H9 (cell line): ENCODE measurements around the gene KRTAP10-3. TPM values are rescaled to one million over a fixed set of nuclear protein-coding genes. Genes with fewer than 3 reads are reported as not detected.

Source experiments
- DNase-seq: peaks from one replicate; pipeline ENCODE4 v3.0.0-alpha.2; 2017
- H2AFZ ChIP-seq: one replicate; pipeline ENCODE4 v1.6.1; 2013; ENCODE audit warnings: mild to moderate bottlenecking, low read length, control low read depth, moderate library complexity
- H2AK5ac ChIP-seq: 2 replicates; pipeline ENCODE4 v1.6.1; 2013; ENCODE audit warnings: low read length, control low read depth, mixed read lengths; ENCODE audit not compliant: insufficient read length
- H2BK120ac ChIP-seq: one replicate; pipeline ENCODE4 v1.6.1; 2013; ENCODE audit warnings: low read depth, mild to moderate bottlenecking, low read length, control low read depth, inconsistent platforms; ENCODE audit not compliant: poor library complexity, severe bottlenecking
- H2BK12ac ChIP-seq: 2 replicates; pipeline ENCODE4 v1.6.1; 2013; ENCODE audit warnings: low read length, control low read depth, mixed read lengths, low read depth; ENCODE audit not compliant: insufficient read length
- H2BK15ac ChIP-seq: 2 replicates; pipeline ENCODE4 v1.6.1; 2013; ENCODE audit warnings: low read depth, low read length, control low read depth
- H2BK20ac ChIP-seq: one replicate; pipeline ENCODE4 v1.6.1; 2013; ENCODE audit warnings: low read depth, mild to moderate bottlenecking, low read length, control low read depth, inconsistent platforms; ENCODE audit not compliant: poor library complexity, severe bottlenecking
- H2BK5ac ChIP-seq: 2 replicates; pipeline ENCODE4 v1.6.1; 2013; ENCODE audit warnings: low read length, control low read depth, mixed read lengths; ENCODE audit not compliant: insufficient read length
- H3K14ac ChIP-seq: 2 replicates; pipeline ENCODE4 v1.6.1; 2013; ENCODE audit warnings: low read length, control low read depth; ENCODE audit not compliant: insufficient read depth
- H3K18ac ChIP-seq: 2 replicates; pipeline ENCODE4 v1.6.1; 2013; ENCODE audit warnings: low read depth, mild to moderate bottlenecking, mixed read lengths, low read length, control low read depth; ENCODE audit not compliant: insufficient read length
- H3K23ac ChIP-seq: 2 replicates; pipeline ENCODE4 v1.6.1; 2013; ENCODE audit warnings: low read length, control low read depth, mixed read lengths, low read depth; ENCODE audit not compliant: insufficient read length
- H3K23me2 ChIP-seq: 2 replicates; pipeline ENCODE4 v1.6.1; 2013; ENCODE audit warnings: low read depth, mild to moderate bottlenecking, mixed read lengths, low read length, control low read depth; ENCODE audit not compliant: insufficient read length, poor library complexity, severe bottlenecking
- H3K27ac ChIP-seq: 2 replicates; pipeline ENCODE4 v1.5.1; 2013; ENCODE audit warnings: low read length, control low read depth, mixed read lengths, low read depth; ENCODE audit not compliant: insufficient read length
- H3K27me3 ChIP-seq: 2 replicates; pipeline ENCODE4 v1.6.1; 2013; ENCODE audit warnings: low read length, control low read depth, inconsistent platforms; ENCODE audit not compliant: insufficient read depth
- H3K4ac ChIP-seq: 2 replicates; pipeline ENCODE4 v1.6.1; 2013; ENCODE audit warnings: low read depth, mild to moderate bottlenecking, control low read depth, inconsistent platforms, low read length, moderate library complexity
- H3K4me1 ChIP-seq: 2 replicates; pipeline ENCODE4 v1.6.1; 2013; ENCODE audit warnings: low read length, control low read depth, inconsistent platforms; ENCODE audit not compliant: insufficient read depth
- H3K4me2 ChIP-seq: 2 replicates; pipeline ENCODE4 v1.6.1; 2013; ENCODE audit warnings: low read length, control low read depth, mixed read lengths; ENCODE audit not compliant: insufficient read length, insufficient read depth
- H3K56ac ChIP-seq: 2 replicates; pipeline ENCODE4 v1.6.1; 2013; ENCODE audit warnings: low read depth, mild to moderate bottlenecking, mixed read lengths, low read length, control low read depth; ENCODE audit not compliant: insufficient read length
- H3K79me1 ChIP-seq: 2 replicates; pipeline ENCODE4 v1.6.1; 2013; ENCODE audit warnings: low read depth, mild to moderate bottlenecking, moderate library complexity, low read length, control low read depth, inconsistent platforms; ENCODE audit not compliant: insufficient read depth, poor library complexity, severe bottlenecking
- H3K79me2 ChIP-seq: 2 replicates; pipeline ENCODE4 v1.6.1; 2013; ENCODE audit warnings: low read length, control low read depth, inconsistent platforms; ENCODE audit not compliant: insufficient read depth
- H3K9ac ChIP-seq: 2 replicates; pipeline ENCODE4 v1.6.1; 2013; ENCODE audit warnings: low read length, control low read depth, mixed read lengths; ENCODE audit not compliant: insufficient read length; ENCODE audit errors: extremely low read depth
- H3K9me3 ChIP-seq: one replicate; pipeline ENCODE4 v1.6.1; 2013; ENCODE audit warnings: low read depth, low read length, inconsistent platforms; ENCODE audit not compliant: control insufficient read depth
- H3T11ph ChIP-seq: one replicate; pipeline ENCODE4 v1.6.1; 2013; ENCODE audit warnings: mild to moderate bottlenecking, low read length, control low read depth, inconsistent platforms
- H4K20me1 ChIP-seq: one replicate; pipeline ENCODE4 v1.6.1; 2013; ENCODE audit not compliant: control insufficient read depth, insufficient read length, insufficient read depth
- H4K5ac ChIP-seq: 2 replicates; pipeline ENCODE4 v1.6.1; 2013; ENCODE audit warnings: low read depth, mild to moderate bottlenecking, mixed read lengths, low read length, control low read depth; ENCODE audit not compliant: insufficient read length
- H4K8ac ChIP-seq: replicated peaks from 2 replicates; pipeline ENCODE4 v1.6.1; 2013; ENCODE audit warnings: low read length, control low read depth, mixed read lengths, low read depth; ENCODE audit not compliant: insufficient read length
- H4K91ac ChIP-seq: 2 replicates; pipeline ENCODE4 v1.6.1; 2013; ENCODE audit warnings: low read depth, mild to moderate bottlenecking, moderate library complexity, mixed read lengths, low read length, control low read depth; ENCODE audit not compliant: insufficient read length
- H3K27ac Mint-ChIP-seq, 3 experiments: 2 replicates in 2 of 3; 3 replicates in 1 of 3; pipeline ENCODE4 v1.8.0; 2020 to 2021; ENCODE audit warnings: mixed read lengths in 3 of 3, mild to moderate bottlenecking in 1 of 3, moderate library complexity in 1 of 3
- H3K27me3 Mint-ChIP-seq: 2 replicates; pipeline ENCODE4 v1.8.0; 2021; ENCODE audit warnings: low read depth, mild to moderate bottlenecking, moderate library complexity, mixed read lengths
- H3K36me3 Mint-ChIP-seq, 3 experiments: 2 replicates in 2 of 3; 3 replicates in 1 of 3; pipeline ENCODE4 v1.8.0; 2020 to 2021; ENCODE audit warnings: low read depth in 3 of 3, mixed read lengths in 3 of 3; ENCODE audit not compliant: insufficient read depth in 1 of 3
- H3K4me1 Mint-ChIP-seq, 2 experiments: 2 replicates each; pipeline ENCODE4 v1.8.0; 2020; ENCODE audit warnings: mixed read lengths in 2 of 2
- H3K4me3 Mint-ChIP-seq, 2 experiments: 2 replicates in 1 of 2; 3 replicates in 1 of 2; pipeline ENCODE4 v1.8.0; 2020 to 2021; ENCODE audit warnings: mild to moderate bottlenecking in 2 of 2, mixed read lengths in 2 of 2, moderate library complexity in 1 of 2
- H3K9me3 Mint-ChIP-seq, 2 experiments: 2 replicates in 1 of 2; 3 replicates in 1 of 2; pipeline ENCODE4 v1.8.0; 2020; ENCODE audit warnings: mild to moderate bottlenecking in 2 of 2, mixed read lengths in 2 of 2, moderate library complexity in 1 of 2
- CTCF ChIP-seq: fragments of 200-600 bp; sonication (generic); conservative IDR thresholded peaks from 3 replicates; pipeline ENCODE4 v1.8.0; 2021; ENCODE audit warnings: antibody characterized with exemption, mild to moderate bottlenecking
- WGBS: extraction: QIAGEN DNeasy Blood & Tissue Kit; methylation state at CpG from one replicate; pipeline ENCODE4 v1.1.7; 2013; ENCODE audit warnings: missing lambda C conversion rate, low lambda C conversion rate, mixed read lengths; ENCODE audit not compliant: insufficient read length; ENCODE audit errors: extremely low coverage; 5-methylcytosine and 5-hydroxymethylcytosine counted together
- total RNA-seq: library from RNA; stranded (reverse); gene quantifications from 2 replicates; pipeline ENCODE4 v1.2.1, GENCODE V29; 2021

KRTAP10-3 gene
- total RNA-seq, 1 experiment from 2014 or later, result not detected

- no CpG with 5 or more reads among the region's 18 CpGs for WGBS
- Histone ChIP-seq H2AFZ (no peak overlapping the region), H3K9ac (no peak overlapping the region)
Observed at GRCh38 chr21:44510109-44510507, 48.5 kb downstream of the KRTAP10-3 start.

More at GRCh38 chr21:44510109-44510507, 48.5 kb downstream of the KRTAP10-3 start:
- no peak overlapping the region for H3K4me2 ChIP-seq
- no peak overlapping the region for H4K5ac ChIP-seq
- H3K9me3 ChIP-seq, result no peaks in the 10 kb centered on the region
- no peaks in the 10 kb centered on the region for H3K27me3 ChIP-seq
- H2BK12ac ChIP-seq, result no peak overlapping the region
- no peak overlapping the region for H3K23ac ChIP-seq
- no peaks in the 10 kb centered on the region for H3K23me2 ChIP-seq
- H2AK5ac ChIP-seq, result no peak overlapping the region
- no peak overlapping the region for H2BK15ac ChIP-seq
- no peak overlapping the region for H2BK20ac ChIP-seq
- no peak overlapping the region for H2BK5ac ChIP-seq
- peaks cover 5% of the 10 kb centered on the region for H4K20me1 ChIP-seq
- no peak overlapping the region for H4K91ac ChIP-seq
- no peaks in the 10 kb centered on the region for H3K9me3 Mint-ChIP-seq
- DNase-seq, result no peak
- no peaks in the 10 kb centered on the region for H3K79me2 ChIP-seq
- H3K79me1 ChIP-seq, result no peaks in the 10 kb centered on the region
- H3K4me1 ChIP-seq, result no peaks in the 10 kb centered on the region
- peaks cover 0 to 6% (median 3%) of the 10 kb centered on the region in 3 experiments; a peak in 4 of 7 replicates for H3K36me3 Mint-ChIP-seq
- no peak overlapping the region for H2BK120ac ChIP-seq
- H3K27me3 Mint-ChIP-seq, result no peaks in the 10 kb centered on the region
- no peak overlapping the region for H3T11ph ChIP-seq
- peaks cover 0 to 5% of the 10 kb centered on the region in 2 experiments; a peak in 2 of 4 replicates for H3K4me1 Mint-ChIP-seq
- H3K27ac ChIP-seq, result no peak overlapping the region
- H3K56ac ChIP-seq, result no peak overlapping the region
- no peak overlapping the region for H3K27ac Mint-ChIP-seq
- TF ChIP-seq CTCF, result no peak
- H3K4ac ChIP-seq, result no peak overlapping the region
- no peak overlapping the region for H3K18ac ChIP-seq
- no peak overlapping the region for H4K8ac ChIP-seq
- no peak overlapping the region for H3K4me3 Mint-ChIP-seq
- no peak overlapping the region for H3K14ac ChIP-seq
